Activated naive CD8-positive, alpha-beta T cell treated with anti-CD3 and anti-CD28 coated beads, Interleukin-2, amount 10 ng/mL, durations not matched to agents 7 days and 5 days (primary cell): Measurements from ENCODE around the gene LRRC70. TPM values are rescaled to one million over a fixed set of nuclear protein-coding genes. Genes with fewer than 3 reads are reported as not detected.

Experiments used
- ATAC-seq: fragments of 150-1000 bp; cut with Tn5 transposase; one replicate; pipeline ENCODE4 v1.10.0; 2021; ENCODE audit warnings: low read depth, moderate library complexity
- POLR2A ChIA-PET: fragments of 350-600 bp; sonication (Branson Sonifier 250); formaldehyde crosslinking; loops from one replicate; lab custom pipeline; 2021; ENCODE audit warnings: antibody characterized with exemption; lab: Charles Lee
- DNase-seq: peaks from one replicate; pipeline ENCODE4 v3.0.0; 2021
- H3K27ac Mint-ChIP-seq: one replicate; pipeline ENCODE4 v1.8.0; 2022; ENCODE audit warnings: mild to moderate bottlenecking, mixed read lengths
- H3K27me3 Mint-ChIP-seq: one replicate; pipeline ENCODE4 v1.8.0; 2022; ENCODE audit warnings: mild to moderate bottlenecking, moderate library complexity, mixed read lengths
- H3K36me3 Mint-ChIP-seq: one replicate; pipeline ENCODE4 v1.8.0; 2021; ENCODE audit warnings: mild to moderate bottlenecking, mixed read lengths
- H3K4me1 Mint-ChIP-seq: one replicate; pipeline ENCODE4 v1.8.0; 2021; ENCODE audit warnings: mixed read lengths
- H3K4me3 Mint-ChIP-seq: one replicate; pipeline ENCODE4 v1.8.0; 2022; ENCODE audit warnings: mild to moderate bottlenecking, moderate library complexity, mixed read lengths
- H3K9me3 Mint-ChIP-seq: one replicate; pipeline ENCODE4 v1.8.0; 2021; ENCODE audit warnings: mixed read lengths
- total RNA-seq, 2 experiments: library from RNA; stranded (reverse); gene quantifications; one replicate each; pipeline ENCODE4 v1.2.3, GENCODE V29; 2021

Gene LRRC70
- total RNA-seq, 2 experiments from 2014 or later, result 0.71 to 0.86 TPM

GRCh38 chr5:62581836-62582597, 3.4 kb downstream of the LRRC70 start:
- Mint-ChIP-seq H3K4me3 (no peak overlapping the region), H3K4me1 (peaks cover 13% of the 10 kb centered on the region), H3K36me3 (peaks cover 10% of the 10 kb centered on the region), H3K27ac (no peak overlapping the region), H3K27me3 (no peaks in the 10 kb centered on the region), H3K9me3 (no peaks in the 10 kb centered on the region)
- DNase-seq (no peak), ATAC-seq (no peak)
- POLR2A ChIA-PET, result no interaction called here

- Mint-ChIP-seq H3K9me3 (no peaks in the 10 kb centered on the region), H3K4me3 (no peak overlapping the region), H3K27ac (no peak overlapping the region), H3K4me1 (peaks cover 16% of the 10 kb centered on the region), H3K36me3 (peaks cover 17% of the 10 kb centered on the region), H3K27me3 (no peaks in the 10 kb centered on the region)
- ATAC-seq (no peak), DNase-seq (no peak)
- POLR2A ChIA-PET, result interaction anchor here (0.6 to 0.7 kb wide), 2 partner anchors 293 to 384 kb away, joined by 3 to 5 read pairs; no protein-coding TSS in a partner anchor
These were observed 5.8 kb downstream of the LRRC70 start for GRCh38 chr5:62584391-62584790.

GRCh38 chr5:62585306-62585705, 6.7 kb downstream of the LRRC70 start:
- POLR2A ChIA-PET, result no interaction called here
- Mint-ChIP-seq H3K4me1 (peaks cover 16% of the 10 kb centered on the region), H3K27me3 (no peaks in the 10 kb centered on the region), H3K4me3 (no peak overlapping the region), H3K9me3 (no peaks in the 10 kb centered on the region), H3K36me3 (peaks cover 20% of the 10 kb centered on the region), H3K27ac (peak overlapping the region; percentile 25)
- DNase-seq (no peak), ATAC-seq (no peak)

- H3K27ac Mint-ChIP-seq, result peak overlapping the region; percentile 25
- H3K4me3 Mint-ChIP-seq, result no peak overlapping the region
- H3K9me3 Mint-ChIP-seq, result no peaks in the 10 kb centered on the region
- H3K36me3 Mint-ChIP-seq, result peaks cover 19% of the 10 kb centered on the region
- no peak for ATAC-seq
- no peaks in the 10 kb centered on the region for H3K27me3 Mint-ChIP-seq
- peaks cover 16% of the 10 kb centered on the region for H3K4me1 Mint-ChIP-seq
- no peak for DNase-seq
- POLR2A ChIA-PET, result no interaction called here
These were observed 7.1 kb downstream of the LRRC70 start for GRCh38 chr5:62585751-62586150.

- Mint-ChIP-seq H3K4me1 (peaks cover 13% of the 10 kb centered on the region), H3K4me3 (no peak overlapping the region), H3K27me3 (no peaks in the 10 kb centered on the region), H3K36me3 (peaks cover 21% of the 10 kb centered on the region), H3K9me3 (no peaks in the 10 kb centered on the region), H3K27ac (no peak overlapping the region)
- DNase-seq, result no peak
- ATAC-seq, result no peak
- POLR2A ChIA-PET, result no interaction called here
These were observed 9.1 kb downstream of the LRRC70 start for GRCh38 chr5:62587737-62588136.

- ATAC-seq, result no peak
- peaks cover 13% of the 10 kb centered on the region for H3K4me1 Mint-ChIP-seq
- no peak for DNase-seq
- no peaks in the 10 kb centered on the region for H3K27me3 Mint-ChIP-seq
- H3K9me3 Mint-ChIP-seq, result no peaks in the 10 kb centered on the region
- H3K27ac Mint-ChIP-seq, result no peak overlapping the region
- peaks cover 26% of the 10 kb centered on the region for H3K36me3 Mint-ChIP-seq
- POLR2A ChIA-PET, result no interaction called here
- H3K4me3 Mint-ChIP-seq, result no peak overlapping the region
These were observed 10.0 kb downstream of the LRRC70 start for GRCh38 chr5:62588668-62589067.

- no peak for DNase-seq
- Mint-ChIP-seq H3K9me3 (no peaks in the 10 kb centered on the region), H3K4me3 (no peak overlapping the region), H3K36me3 (peaks cover 26% of the 10 kb centered on the region), H3K27ac (no peak overlapping the region), H3K4me1 (peaks cover 13% of the 10 kb centered on the region), H3K27me3 (no peaks in the 10 kb centered on the region)
- POLR2A ChIA-PET, result no interaction called here
- no peak for ATAC-seq
These were observed 10.9 kb downstream of the LRRC70 start for GRCh38 chr5:62589504-62589903.

GRCh38 chr5:62590387-62590786, 11.8 kb downstream of the LRRC70 start:
- peaks cover 12% of the 10 kb centered on the region for H3K4me1 Mint-ChIP-seq
- ATAC-seq (no peak), DNase-seq (no peak)
- POLR2A ChIA-PET, result no interaction called here
- no peak overlapping the region for H3K4me3 Mint-ChIP-seq
- no peaks in the 10 kb centered on the region for H3K27me3 Mint-ChIP-seq
- H3K9me3 Mint-ChIP-seq, result no peaks in the 10 kb centered on the region
- peaks cover 26% of the 10 kb centered on the region for H3K36me3 Mint-ChIP-seq
- no peak overlapping the region for H3K27ac Mint-ChIP-seq

GRCh38 chr5:62592558-62592957, 13.9 kb downstream of the LRRC70 start:
- ATAC-seq (no peak), DNase-seq (no peak)
- no peak overlapping the region for H3K4me3 Mint-ChIP-seq
- H3K27ac Mint-ChIP-seq, result no peak overlapping the region
- peaks cover 31% of the 10 kb centered on the region for H3K36me3 Mint-ChIP-seq
- peaks cover 2% of the 10 kb centered on the region for H3K4me1 Mint-ChIP-seq
- no peaks in the 10 kb centered on the region for H3K27me3 Mint-ChIP-seq
- POLR2A ChIA-PET, result no interaction called here
- H3K9me3 Mint-ChIP-seq, result peaks cover 2% of the 10 kb centered on the region

- no peaks in the 10 kb centered on the region for H3K4me1 Mint-ChIP-seq
- POLR2A ChIA-PET, result no interaction called here
- H3K27ac Mint-ChIP-seq, result no peak overlapping the region
- no peak overlapping the region for H3K4me3 Mint-ChIP-seq
- H3K9me3 Mint-ChIP-seq, result peaks cover 2% of the 10 kb centered on the region
- no peak for ATAC-seq
- DNase-seq, result no peak
- H3K27me3 Mint-ChIP-seq, result no peaks in the 10 kb centered on the region
- peaks cover 28% of the 10 kb centered on the region for H3K36me3 Mint-ChIP-seq
These were observed 14.7 kb downstream of the LRRC70 start for GRCh38 chr5:62593331-62593730.

- peaks cover 2% of the 10 kb centered on the region for H3K9me3 Mint-ChIP-seq
- no peaks in the 10 kb centered on the region for H3K4me1 Mint-ChIP-seq
- H3K27ac Mint-ChIP-seq, result no peak overlapping the region
- ATAC-seq (no peak), DNase-seq (no peak)
- no peaks in the 10 kb centered on the region for H3K27me3 Mint-ChIP-seq
- POLR2A ChIA-PET, result no interaction called here
- no peak overlapping the region for H3K4me3 Mint-ChIP-seq
- H3K36me3 Mint-ChIP-seq, result peaks cover 22% of the 10 kb centered on the region
These were observed 15.9 kb downstream of the LRRC70 start for GRCh38 chr5:62594364-62594984.

- Mint-ChIP-seq H3K27me3 (no peaks in the 10 kb centered on the region), H3K4me3 (no peak overlapping the region), H3K27ac (no peak overlapping the region), H3K36me3 (peaks cover 20% of the 10 kb centered on the region), H3K9me3 (peaks cover 2% of the 10 kb centered on the region), H3K4me1 (no peaks in the 10 kb centered on the region)
- ATAC-seq (no peak), DNase-seq (no peak)
- POLR2A ChIA-PET, result interaction anchor here (0.6 kb wide), 1 partner anchor 41 kb away, joined by 3 read pairs; no protein-coding TSS in a partner anchor
These were observed 17.5 kb downstream of the LRRC70 start for GRCh38 chr5:62596096-62596495.

GRCh38 chr5:62596691-62597090, 18.1 kb downstream of the LRRC70 start:
- Mint-ChIP-seq H3K9me3 (peaks cover 2% of the 10 kb centered on the region), H3K36me3 (peaks cover 17% of the 10 kb centered on the region), H3K4me1 (no peaks in the 10 kb centered on the region), H3K27me3 (no peaks in the 10 kb centered on the region), H3K4me3 (no peak overlapping the region), H3K27ac (no peak overlapping the region)
- ATAC-seq, result no peak
- DNase-seq, result no peak
- POLR2A ChIA-PET, result interaction anchor here (0.6 kb wide), 1 partner anchor 42 kb away, joined by 3 read pairs; no protein-coding TSS in a partner anchor

GRCh38 chr5:62597314-62597713, 18.7 kb downstream of the LRRC70 start:
- POLR2A ChIA-PET, result no interaction called here
- peaks cover 14% of the 10 kb centered on the region for H3K36me3 Mint-ChIP-seq
- ATAC-seq (no peak), DNase-seq (no peak)
- no peaks in the 10 kb centered on the region for H3K27me3 Mint-ChIP-seq
- H3K4me3 Mint-ChIP-seq, result no peak overlapping the region
- H3K9me3 Mint-ChIP-seq, result peaks cover 2% of the 10 kb centered on the region
- no peaks in the 10 kb centered on the region for H3K4me1 Mint-ChIP-seq
- no peak overlapping the region for H3K27ac Mint-ChIP-seq
